Upper lobe of left lung (tissue), 4 donors: Measurements from ENCODE around the gene ELOVL5.

Experiments used
- CTCF ChIP-seq, 6 experiments: fragments of 450-650 bp in 4 of 6; fragments of 200-600 bp in 2 of 6; sonication (generic) in 2 of 6; IDR thresholded peaks; one replicate each; pipeline ENCODE4 v1.5.1; 2016 to 2019; ENCODE audit warnings: antibody characterized with exemption in 6 of 6
- EP300 ChIP-seq, 4 donors: sonication (generic); formaldehyde crosslinking; IDR thresholded peaks; one replicate each; pipeline ENCODE4 v1.5.1; 2017; ENCODE audit warnings: antibody characterized with exemption in 4 of 4, control low read depth in 2 of 4
- POLR2A ChIP-seq, 4 donors: fragments of 450-650 bp; IDR thresholded peaks; one replicate each; pipeline ENCODE4 v1.5.1; 2016 to 2017; ENCODE audit warnings: antibody characterized with exemption in 4 of 4, mild to moderate bottlenecking in 2 of 4

- TF ChIP-seq CTCF (IDR thresholded peaks at IDR 0.05), result no peak
- TF ChIP-seq EP300 (IDR thresholded peaks at IDR 0.05), result no peak
- no peak for TF ChIP-seq POLR2A (IDR thresholded peaks at IDR 0.05)
These were observed 61.2 kb downstream of the ELOVL5 start for GRCh38 chr6:53287336-53288225.
